Measurements from ENCODE around the gene LSAMP.

The LSAMP gene

DNA sequence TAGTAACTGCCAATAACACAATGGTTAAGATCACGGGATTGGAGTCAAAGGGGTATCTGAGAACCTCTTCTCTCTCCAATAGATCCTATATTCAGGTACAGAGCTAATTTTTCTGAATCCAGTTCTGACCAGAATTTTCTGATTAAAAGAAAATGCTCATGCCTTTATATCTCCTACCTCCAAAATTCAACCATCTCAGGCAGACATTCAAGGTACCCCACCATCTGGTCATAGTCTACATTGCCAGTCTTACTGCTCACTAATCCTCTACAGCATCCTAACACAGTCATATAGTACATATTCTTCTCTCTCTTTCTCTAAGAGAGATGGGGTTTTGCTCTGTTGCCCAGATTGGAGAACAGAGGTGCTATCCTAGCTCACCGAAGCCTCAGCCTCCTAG lies 59.1 kb downstream of the LSAMP start:
- TF ChIP-seq, protein P1, sequence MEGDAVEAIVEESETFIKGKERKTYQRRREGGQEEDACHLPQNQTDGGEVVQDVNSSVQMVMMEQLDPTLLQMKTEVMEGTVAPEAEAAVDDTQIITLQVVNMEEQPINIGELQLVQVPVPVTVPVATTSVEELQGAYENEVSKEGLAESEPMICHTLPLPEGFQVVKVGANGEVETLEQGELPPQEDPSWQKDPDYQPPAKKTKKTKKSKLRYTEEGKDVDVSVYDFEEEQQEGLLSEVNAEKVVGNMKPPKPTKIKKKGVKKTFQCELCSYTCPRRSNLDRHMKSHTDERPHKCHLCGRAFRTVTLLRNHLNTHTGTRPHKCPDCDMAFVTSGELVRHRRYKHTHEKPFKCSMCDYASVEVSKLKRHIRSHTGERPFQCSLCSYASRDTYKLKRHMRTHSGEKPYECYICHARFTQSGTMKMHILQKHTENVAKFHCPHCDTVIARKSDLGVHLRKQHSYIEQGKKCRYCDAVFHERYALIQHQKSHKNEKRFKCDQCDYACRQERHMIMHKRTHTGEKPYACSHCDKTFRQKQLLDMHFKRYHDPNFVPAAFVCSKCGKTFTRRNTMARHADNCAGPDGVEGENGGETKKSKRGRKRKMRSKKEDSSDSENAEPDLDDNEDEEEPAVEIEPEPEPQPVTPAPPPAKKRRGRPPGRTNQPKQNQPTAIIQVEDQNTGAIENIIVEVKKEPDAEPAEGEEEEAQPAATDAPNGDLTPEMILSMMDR (IDR thresholded peaks at IDR 0.05; ENCODE audit: control insufficient read depth, insufficient read depth, low read depth, low read length, missing control alignments), result no peak
- DNase-seq (ENCODE audit: low read depth), result no peak
- H3K4me3 ChIP-seq (ENCODE audit: control insufficient read depth, low read depth, low read length), result no peak overlapping the region

DNA sequence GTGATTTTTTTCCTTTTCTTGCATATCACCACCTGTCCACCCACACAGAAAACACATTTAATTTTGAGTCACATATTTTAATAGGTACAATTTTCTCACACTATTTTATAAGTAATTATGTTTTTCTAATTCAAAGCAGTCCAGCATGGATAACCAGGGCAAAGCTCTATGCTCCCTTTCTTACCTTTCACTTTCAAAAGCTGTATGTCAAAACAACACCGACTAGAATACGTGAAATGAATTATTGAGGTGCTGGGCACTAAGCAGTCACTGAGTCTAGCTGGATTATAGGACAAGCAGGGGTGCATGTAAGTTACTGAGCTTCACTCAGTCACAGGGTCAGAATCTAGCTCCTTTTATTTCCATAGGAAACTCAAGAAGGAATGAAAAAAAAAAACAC lies 60.6 kb downstream of the LSAMP start:
- TF ChIP-seq, protein P1 (IDR thresholded peaks at IDR 0.05; ENCODE audit: control insufficient read depth, insufficient read depth, low read depth, low read length, missing control alignments), result no peak
- DNase-seq (ENCODE audit: low read depth), result no peak
- H3K4me3 ChIP-seq (ENCODE audit: control insufficient read depth, low read depth, low read length), result no peak overlapping the region

DNA sequence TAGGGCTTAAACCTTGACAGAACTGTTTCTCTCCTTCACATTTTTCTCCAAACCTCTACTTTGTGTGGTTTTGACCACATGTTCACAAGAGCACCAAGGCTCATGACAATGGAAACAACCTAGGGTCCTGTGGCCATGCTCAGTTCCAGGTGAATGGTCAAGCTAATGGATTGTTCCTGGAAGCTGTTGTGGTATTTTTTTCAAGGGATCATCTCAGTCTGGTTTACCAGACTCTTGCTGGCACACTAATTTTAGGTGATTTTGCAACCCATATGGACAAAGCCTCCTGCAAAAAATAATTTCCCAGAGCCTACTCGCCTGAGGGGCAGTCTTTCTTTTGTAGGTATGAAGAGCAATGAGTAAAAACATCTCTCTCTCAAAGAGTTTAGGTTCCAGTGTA lies 67.2 kb downstream of the LSAMP start:
- H3K4me3 ChIP-seq (ENCODE audit: control insufficient read depth, low read depth, low read length), result no peak overlapping the region
- TF ChIP-seq, protein P1 (IDR thresholded peaks at IDR 0.05; ENCODE audit: control insufficient read depth, insufficient read depth, low read depth, low read length, missing control alignments), result no peak
- no peak for DNase-seq (ENCODE audit: low read depth)

DNA sequence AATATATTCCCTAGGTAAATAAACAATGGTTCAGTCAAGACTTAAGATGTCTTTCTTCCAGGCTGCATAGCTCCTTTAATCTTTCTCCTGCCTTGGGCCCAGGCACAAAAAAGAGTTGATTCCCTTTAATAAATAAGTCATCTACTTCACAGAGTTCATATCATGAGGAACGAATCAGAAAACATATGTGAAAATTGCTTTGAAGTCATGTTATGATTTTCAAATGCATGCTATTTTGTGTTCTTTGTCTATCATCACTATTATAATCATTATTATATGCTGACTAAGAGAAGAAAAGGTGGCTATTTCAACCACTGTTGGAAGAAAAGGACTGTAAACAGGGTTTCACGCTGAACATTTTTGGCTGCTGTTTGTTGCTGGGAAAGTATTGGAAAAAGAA lies 70.4 kb downstream of the LSAMP start:
- H3K4me3 ChIP-seq (ENCODE audit: control insufficient read depth, low read depth, low read length), result no peak overlapping the region
- no peak for DNase-seq (ENCODE audit: low read depth)
- TF ChIP-seq, protein P1 (IDR thresholded peaks at IDR 0.05; ENCODE audit: control insufficient read depth, insufficient read depth, low read depth, low read length, missing control alignments), result no peak

DNA sequence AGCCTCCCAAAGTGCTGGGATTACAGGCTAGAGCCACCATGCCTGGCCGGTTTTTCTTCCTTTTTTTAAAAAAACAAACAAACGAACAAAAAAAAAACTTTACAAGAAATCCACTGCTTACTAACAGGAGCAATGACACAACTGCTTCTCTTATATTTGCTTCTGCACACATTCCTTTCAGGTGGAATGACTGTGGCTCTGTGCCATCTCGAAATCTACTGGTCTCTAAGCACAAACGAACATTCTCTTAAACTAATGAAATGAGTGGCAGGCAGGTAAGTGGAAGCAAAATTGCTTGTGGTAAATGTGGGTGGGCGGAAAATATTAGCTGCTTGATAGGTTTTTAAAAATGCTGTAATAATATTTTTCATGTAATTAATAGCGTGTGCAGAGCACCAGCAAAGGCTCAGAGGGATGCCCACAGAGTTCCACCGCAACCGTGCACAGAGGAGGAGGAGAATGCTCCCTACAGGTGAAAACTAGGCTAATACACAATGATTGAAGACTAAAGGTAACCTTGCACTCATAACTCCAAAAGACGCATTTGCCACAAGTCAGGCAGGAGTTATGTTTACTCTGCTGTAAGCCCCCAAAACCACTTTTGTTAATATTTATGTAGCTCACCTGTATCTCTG lies 77.4 kb downstream of the LSAMP start:
- TF ChIP-seq, protein P1 (IDR thresholded peaks at IDR 0.05; ENCODE audit: control insufficient read depth, insufficient read depth, low read depth, low read length, missing control alignments), result no peak
- no peak overlapping the region for H3K4me3 ChIP-seq (ENCODE audit: control insufficient read depth, low read depth, low read length)
- no peak for DNase-seq (ENCODE audit: low read depth)

DNA sequence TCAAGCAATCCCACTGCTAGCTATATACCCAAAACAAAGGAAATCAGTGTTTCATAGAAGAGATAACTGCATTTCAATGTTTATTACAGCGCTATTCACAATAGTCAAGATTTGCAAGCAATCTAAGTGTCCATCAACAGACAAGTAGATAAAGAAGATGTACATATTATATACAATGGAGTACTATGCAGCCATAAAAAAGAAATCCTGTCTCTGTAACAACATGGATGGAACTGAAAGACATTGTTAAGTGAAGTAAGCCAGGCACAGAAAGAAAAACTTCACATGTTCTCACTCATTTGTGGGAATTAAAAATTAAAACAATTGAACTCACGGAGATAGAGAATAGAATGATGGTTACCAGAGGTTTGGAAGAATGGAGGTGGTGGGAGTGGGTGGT lies 89.2 kb downstream of the LSAMP start:
- DNase-seq (ENCODE audit: low read depth), result no peak
- TF ChIP-seq, protein P1 (IDR thresholded peaks at IDR 0.05; ENCODE audit: control insufficient read depth, insufficient read depth, low read depth, low read length, missing control alignments), result no peak
- no peak overlapping the region for H3K4me3 ChIP-seq (ENCODE audit: control insufficient read depth, low read depth, low read length)

DNA sequence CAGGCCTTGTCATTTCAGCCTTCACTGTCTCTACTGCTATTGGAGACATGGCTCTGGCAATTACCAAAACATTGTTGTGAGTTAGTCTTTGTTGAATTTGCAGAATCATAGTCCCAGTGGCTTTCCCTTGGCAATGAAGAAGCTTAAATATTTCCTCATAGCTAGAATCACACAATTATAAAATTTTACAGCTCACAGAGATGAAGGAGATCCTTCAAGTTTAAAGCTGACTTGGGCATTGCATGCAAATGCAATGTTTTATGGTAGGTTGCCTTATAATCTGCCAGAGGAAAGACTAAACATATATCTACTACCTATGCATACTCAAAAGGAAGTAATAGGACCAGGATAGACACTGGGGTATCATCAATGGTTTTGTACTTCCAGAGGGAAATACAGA lies 90.9 kb downstream of the LSAMP start:
- TF ChIP-seq, protein P1 (IDR thresholded peaks at IDR 0.05; ENCODE audit: control insufficient read depth, insufficient read depth, low read depth, low read length, missing control alignments), result no peak
- DNase-seq (ENCODE audit: low read depth), result no peak
- no peak overlapping the region for H3K4me3 ChIP-seq (ENCODE audit: control insufficient read depth, low read depth, low read length)
